ENCODE results near the gene MMP2.
A peak's percentile ranks its signal among the peaks of the same experiment; 100 is the strongest.

MMP2 gene

GRCh38 chr16:55505333-55506015 lies 26.5 kb downstream of the MMP2 start:
- no peak for TF ChIP-seq CTCF (conservative IDR thresholded peaks at IDR 0.05; ENCODE audit: low read length)
- H3K4me3 ChIP-seq (ENCODE audit: low read length) = no peak overlapping the region
- no peak for DNase-seq (ENCODE audit: low read depth)

GRCh38 chr16:55506083-55506482 lies 27.1 kb downstream of the MMP2 start:
- no peak for DNase-seq (ENCODE audit: low read depth)
- TF ChIP-seq CTCF (conservative IDR thresholded peaks at IDR 0.05; ENCODE audit: low read length) = no peak
- no peak overlapping the region for H3K4me3 ChIP-seq (ENCODE audit: low read length)

- TF ChIP-seq CTCF (conservative IDR thresholded peaks at IDR 0.05; ENCODE audit: low read length) = no peak
- no peak overlapping the region for H3K4me3 ChIP-seq (ENCODE audit: low read length)
- DNase-seq (ENCODE audit: low read depth) = no peak
Observed at GRCh38 chr16:55506708-55507107, 27.7 kb downstream of the MMP2 start.

- no peak for DNase-seq (ENCODE audit: low read depth)
- H3K4me3 ChIP-seq (ENCODE audit: low read length) = peak overlapping the region; percentile 66
Observed at GRCh38 chr16:55508271-55508921, 29.4 kb downstream of the MMP2 start.

GRCh38 chr16:55508941-55509931 lies 30.2 kb downstream of the MMP2 start, which contains the start of gene LPCAT2:
TSS of gene LPCAT2 (plus strand) at chr16:55509072. CDS start at chr16:55509182, 110 bp downstream.
- no peak for TF ChIP-seq CTCF (conservative IDR thresholded peaks at IDR 0.05; ENCODE audit: low read length)
- peak; percentile 84 for DNase-seq (ENCODE audit: low read depth)
- peak within 1 kb of the TSS; percentile 66 for H3K4me3 ChIP-seq (ENCODE audit: low read length)

More at GRCh38 chr16:55508271-55508921, 29.4 kb downstream of the MMP2 start:
- no peak for TF ChIP-seq CTCF (conservative IDR thresholded peaks at IDR 0.05; ENCODE audit: low read length)

- TF ChIP-seq CTCF (conservative IDR thresholded peaks at IDR 0.05; ENCODE audit: low read length) = no peak
- DNase-seq (ENCODE audit: low read depth) = no peak
- H3K4me3 ChIP-seq (ENCODE audit: low read length) = peak overlapping the region; percentile 66
Observed at GRCh38 chr16:55510185-55510805, 31.3 kb downstream of the MMP2 start.
